Glomerular endothelial cell (primary cell): Measurements from ENCODE around the gene STX8. TPM values are rescaled to one million over a fixed set of nuclear protein-coding genes. Genes with fewer than 3 reads are reported as not detected.
A peak's percentile ranks its signal among the peaks of the same experiment; 100 is the strongest.
"Not testable (repeated sequence)": the region's sequence is repeated elsewhere in the genome, so short reads cannot be mapped to it uniquely, and the experiment has no call there.

ENCODE experiments used
- DNase-seq: peaks from one replicate; pipeline ENCODE4 v3.0.0-alpha.2; 2011; ENCODE audit warnings: low read depth, low spot score; ENCODE audit errors: extremely low read depth
- total RNA-seq: library from RNA; depleted of rRNA; stranded (reverse); fragments of >200 nt; gene quantifications from 2 replicates; pipeline ENCODE4 v1.2.3, GENCODE V29; 2015

The STX8 gene
- total RNA-seq, 1 donor from 2014 or later: 81.6 TPM

DNA sequence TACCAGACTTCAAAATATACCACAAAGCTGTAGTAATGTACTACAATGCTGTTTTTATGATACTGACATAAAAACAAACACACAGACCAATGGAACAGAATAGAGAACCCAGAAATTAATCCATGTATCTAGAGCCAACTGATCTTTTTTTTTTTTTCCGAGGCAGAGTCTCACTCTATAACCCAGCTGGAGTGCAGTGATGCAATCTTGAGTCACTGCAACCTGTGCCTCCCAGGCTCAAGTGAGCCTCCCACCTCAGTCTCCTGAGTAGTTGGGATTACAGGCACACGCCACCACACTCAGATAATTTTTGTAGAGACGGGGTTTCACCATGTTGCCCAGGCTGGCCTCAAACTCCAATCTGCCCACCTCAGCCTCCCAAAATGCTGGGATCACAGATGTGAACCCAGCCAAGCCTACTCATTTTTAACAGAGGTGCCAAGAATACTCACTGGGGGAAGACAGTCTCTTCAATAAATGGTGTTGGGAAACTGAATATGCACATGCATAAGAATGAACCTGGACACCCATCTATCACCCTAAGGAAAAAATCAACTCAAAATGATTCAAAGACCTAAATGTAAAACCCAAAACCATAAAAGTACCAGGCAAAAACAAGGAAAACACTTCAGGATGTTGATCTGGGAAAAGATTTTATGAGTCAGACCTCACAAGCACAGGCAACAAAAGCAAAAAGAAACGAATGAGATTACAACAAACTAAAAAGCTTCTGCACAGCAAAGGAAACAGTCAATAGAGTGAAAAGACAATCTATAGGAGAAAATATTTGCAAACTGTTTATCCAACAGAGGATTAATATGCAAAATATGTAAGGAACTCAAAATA, 63.1 kb downstream of the STX8 start:
- no peak for DNase-seq

DNA sequence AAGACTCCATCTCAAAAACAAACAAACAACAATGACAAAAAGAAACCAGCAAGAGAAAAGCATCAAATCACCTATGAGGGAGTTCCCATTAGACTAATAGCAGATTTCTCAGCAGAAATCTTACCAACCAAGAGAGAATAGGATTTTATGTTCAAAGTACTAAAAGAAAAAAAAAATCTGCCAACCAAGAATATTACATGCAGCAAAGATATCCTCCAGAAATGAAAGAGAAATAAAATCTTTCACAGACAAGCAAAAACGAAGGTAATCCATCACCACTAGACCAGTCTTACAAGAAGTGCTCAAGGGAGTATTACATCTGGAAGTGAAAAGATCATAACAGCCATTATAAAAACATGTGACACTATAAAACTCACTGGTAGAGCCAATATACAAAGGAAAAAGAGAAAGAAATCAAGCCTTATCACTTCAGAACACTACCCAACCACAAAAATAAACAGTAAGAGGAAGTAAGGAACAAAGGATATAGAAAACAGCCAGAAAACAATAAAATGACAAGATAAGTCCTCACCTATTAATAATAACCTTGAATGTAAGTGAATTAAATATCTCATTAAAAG, 66.3 kb downstream of the STX8 start:
- no peak for DNase-seq

DNA sequence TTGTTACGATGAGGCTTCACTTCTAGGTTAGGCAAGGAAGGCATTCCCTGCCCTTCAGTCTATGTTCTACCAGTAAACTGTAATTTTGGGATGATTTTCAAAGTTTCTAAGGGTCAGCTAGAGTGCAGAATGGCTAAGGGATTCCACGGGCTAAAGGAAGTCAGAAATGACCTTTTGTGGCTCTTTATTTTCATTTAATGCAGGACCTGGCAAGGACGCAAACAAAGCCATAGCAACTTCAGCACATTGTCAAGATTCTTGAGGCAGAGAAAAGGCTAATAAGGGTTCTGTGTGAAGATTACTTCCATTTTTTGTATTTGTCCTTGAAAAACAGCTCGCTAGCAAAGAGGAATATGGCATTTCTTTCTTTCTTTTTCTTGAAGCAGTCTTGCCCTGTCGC, 76.6 kb downstream of the STX8 start:
- no peak for DNase-seq

DNA sequence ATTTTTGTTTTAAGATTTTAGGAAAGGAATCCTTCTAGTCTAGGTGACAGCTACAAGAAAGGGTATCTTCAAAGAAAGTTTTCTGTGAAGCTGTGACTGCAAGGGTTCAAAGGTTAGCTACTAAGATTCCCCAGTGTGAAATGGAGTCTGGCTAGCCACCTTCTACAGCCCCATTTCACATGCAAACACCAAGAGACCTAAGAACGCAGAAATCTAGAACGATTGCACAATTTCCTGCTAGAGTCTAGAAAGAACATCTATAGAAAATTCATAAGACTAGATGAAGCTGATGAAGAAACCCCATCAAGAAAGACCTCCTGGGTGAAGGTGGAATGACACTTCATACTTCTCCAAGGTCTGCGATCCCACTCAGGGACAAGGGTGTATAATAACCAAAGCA, 77.1 kb downstream of the STX8 start:
- no peak for DNase-seq

DNA sequence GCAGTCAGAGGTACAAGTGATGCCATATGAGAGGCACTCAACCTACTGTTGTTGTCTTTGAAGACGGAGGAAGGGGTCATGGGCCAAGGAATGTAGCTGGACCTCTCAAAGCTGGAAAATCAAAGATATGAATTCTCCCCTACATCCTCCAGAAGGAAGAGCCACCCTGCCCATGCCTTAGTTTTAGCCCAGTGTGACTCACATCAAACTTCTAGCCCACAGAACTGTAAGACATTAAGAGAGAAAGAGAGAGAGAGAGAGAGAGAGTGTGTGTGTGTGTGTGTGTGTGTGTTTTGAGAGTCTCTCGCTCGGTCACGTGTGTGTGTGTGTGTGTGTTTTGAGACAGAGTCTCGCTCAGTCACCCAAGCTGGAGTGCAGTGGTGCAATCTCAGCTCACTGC, 87.1 kb downstream of the STX8 start:
- DNase-seq: no peak

DNA sequence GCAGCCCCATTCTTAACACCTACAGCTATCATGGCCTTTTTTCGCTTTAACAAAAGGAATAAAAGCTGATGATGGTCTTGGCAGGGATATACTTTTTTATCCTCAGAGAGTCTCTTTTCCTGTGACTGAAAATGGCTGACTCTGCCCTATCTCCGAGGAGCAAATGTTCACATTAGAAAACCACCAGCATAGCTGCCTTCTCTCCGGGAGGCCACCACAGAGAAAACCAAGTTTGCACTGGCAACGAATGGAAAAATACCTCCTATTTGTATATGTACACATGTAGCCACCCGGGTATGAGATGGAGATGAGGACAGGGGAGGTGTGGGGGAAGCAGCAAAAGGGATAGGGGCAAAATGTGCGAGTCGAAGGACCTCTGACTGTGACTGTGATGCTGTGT, 88.2 kb downstream of the STX8 start:
- no peak for DNase-seq

DNA sequence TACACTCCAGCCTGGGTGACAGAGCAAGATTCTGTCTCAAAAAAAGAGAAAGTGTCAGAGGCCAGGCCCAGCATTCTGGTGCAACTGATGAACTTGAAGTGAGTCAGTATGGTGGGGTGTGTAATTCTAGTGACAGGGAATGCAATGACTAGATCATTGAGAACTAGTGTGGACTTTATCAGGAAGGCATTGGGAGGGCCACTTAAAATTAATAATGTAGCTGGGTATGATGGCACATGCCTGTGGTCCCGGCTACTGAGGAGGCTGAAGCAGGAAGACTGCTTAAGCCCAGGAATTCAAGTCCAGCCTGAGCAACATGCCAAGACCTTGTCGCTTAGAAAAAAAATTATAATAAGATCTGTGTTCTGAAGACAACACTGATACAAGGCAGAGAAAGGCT, 90.8 kb downstream of the STX8 start:
- no peak for DNase-seq

DNA sequence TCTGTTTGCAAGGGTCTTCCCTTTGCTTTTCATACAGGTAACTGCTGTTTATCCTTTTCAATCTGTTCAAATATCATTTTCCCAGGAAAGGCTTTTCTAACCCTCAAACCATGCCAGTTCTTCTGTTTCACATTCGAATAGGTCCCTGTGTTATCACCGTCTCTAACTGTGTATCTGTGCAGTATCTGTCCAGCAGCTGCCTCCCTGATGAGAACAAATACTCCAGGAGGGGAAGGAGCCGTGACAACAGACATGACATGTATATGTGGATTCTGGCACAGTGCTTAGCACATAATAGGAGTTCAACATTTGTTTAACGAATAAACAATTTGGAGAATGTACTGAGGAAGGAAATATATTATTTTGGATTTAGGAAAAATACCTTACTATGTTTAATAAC, 95.7 kb downstream of the STX8 start:
- no peak for DNase-seq

DNA sequence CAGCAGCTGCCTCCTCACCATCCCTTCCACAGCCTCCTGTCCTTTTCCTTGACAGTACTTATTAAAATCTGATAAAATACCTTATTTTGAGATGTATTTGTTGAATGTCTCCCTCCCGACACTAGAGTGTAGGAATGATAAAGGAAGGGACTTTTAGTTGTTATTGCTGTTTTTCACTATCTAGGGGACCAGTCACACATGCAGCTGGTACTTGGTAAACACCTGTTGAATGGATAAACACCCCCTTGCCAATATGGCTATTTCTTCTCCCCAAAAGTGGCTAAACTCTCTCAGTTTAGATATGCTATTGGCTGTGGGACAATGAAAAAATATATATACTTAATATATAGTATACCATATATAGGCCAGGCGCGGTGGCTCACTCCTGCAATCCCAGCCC, 96.7 kb downstream of the STX8 start:
- no peak for DNase-seq

DNA sequence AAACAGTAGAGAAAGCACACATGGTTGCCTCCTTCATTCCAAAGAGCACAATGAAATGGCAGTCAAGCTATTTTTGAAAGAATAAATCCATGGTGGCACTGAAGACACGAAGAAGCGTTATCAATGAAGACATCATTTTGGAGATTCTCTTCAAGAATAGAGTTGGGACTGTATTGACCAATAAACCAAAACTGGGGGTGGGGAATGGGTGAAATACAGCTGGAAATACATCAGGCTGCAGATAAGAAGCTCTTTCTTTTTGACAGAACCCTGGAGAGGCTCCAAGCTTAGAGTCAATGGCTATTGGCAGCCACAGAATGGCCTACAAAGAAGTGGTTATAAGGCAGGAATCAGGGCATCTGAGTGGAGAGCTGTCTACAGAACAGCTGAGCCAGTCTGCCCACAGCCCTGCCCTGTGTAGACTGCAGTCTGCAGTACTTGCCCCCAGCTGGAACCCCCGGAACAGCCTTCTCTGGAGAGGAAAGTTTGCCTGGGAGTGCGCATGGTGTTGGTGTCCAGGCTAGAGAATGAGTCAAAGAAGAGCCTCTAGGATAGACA, 100.4 kb downstream of the STX8 start:
- no peak for DNase-seq

DNA sequence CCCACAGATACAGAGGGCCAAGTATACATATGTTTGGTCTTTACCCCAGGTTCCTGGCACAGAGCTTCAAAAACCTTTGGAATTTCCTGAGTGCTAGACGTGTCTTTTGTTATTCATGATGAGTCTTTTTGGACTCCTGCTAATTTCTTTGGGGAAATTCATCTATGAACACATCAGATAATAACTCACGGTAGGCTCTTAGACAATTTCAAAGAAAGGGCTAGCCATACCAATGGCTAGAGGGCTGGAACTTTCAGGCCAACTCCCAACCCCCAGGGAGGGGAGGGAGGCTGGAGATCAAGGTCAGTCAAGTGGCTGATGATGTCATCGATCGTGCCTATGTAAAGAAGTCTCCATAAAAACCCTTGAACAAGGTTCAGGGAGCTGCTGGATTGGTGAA, 101.9 kb downstream of the STX8 start:
- DNase-seq: no peak

DNA sequence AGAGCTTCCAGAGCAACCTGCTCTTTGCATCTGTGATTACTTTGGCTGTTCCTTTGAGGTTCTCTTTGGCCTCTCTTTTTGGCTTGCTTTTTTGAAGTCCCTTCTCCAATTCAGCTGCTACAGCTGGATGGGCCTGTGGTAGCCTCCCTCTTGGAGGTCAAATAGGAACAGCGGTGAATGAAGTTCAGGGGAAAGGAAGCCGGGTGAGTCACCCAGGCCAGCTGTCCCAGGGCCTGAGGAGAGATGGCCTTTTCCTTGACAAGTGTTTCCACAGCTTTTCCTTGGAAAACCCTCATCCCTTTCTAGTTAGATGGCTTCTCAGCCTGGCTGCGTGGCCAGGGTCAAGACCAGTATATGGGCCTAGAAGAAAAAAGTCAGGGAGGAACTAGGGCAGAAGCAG, 103.1 kb downstream of the STX8 start:
- DNase-seq: no peak

DNA sequence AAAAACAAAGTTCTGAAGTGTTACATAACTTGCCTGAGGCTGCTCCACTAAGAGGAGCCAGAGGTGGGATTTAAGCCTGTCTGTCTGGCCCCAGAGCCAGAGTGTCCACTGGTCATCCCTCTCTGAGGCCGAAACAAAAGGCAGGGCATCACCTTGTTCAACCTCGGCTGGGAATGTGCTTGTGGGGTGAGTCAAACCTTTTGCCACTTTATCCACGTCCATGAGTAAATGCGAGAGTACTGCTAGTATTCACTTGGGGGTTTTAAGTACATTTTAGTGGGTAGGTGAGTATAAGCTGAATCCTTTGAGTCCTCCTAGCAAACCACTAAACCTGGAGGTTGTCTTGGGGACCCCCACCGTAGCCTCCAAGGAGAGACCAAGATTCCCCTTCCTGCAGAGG, 103.5 kb downstream of the STX8 start:
- DNase-seq: no peak

DNA sequence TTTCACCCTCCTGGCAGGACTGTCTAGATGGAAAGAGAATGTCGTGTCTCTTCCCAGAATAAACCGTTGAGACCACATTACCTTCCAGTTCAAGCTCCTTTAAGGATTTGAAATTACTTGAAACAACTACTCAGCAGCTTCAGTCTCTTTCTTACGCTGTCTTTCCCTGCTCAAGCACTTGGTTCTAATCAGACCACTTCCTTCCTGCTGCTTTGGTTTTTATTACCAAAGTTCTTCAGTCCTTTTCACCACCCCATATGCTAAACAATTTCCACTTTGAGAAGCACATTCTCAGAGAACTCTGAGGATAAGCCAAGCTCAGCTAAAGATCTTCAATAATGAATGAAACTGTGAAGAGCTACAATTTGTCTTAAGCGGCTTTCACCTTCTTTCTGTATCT, 105.4 kb downstream of the STX8 start:
- no peak for DNase-seq

DNA sequence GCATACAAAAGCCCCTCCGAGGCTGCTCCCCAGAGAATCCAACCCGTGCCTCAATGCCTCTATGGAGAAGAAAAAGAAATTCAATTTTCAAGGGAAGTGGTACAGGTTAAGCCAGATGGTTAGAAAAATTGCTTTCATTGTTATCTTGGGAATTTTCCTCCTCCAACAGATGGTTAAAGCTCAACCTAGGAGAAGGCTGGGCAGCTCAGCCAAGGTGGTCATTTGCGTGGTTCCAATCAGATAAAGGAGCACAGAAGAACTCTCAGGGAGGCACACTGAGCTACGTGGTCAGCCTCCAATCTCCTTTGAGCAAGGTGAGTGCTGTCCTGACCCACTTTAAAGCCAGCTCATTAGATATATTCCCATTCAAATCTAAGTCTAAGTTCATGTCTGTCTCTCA, 106.7 kb downstream of the STX8 start:
- no peak for DNase-seq

DNA sequence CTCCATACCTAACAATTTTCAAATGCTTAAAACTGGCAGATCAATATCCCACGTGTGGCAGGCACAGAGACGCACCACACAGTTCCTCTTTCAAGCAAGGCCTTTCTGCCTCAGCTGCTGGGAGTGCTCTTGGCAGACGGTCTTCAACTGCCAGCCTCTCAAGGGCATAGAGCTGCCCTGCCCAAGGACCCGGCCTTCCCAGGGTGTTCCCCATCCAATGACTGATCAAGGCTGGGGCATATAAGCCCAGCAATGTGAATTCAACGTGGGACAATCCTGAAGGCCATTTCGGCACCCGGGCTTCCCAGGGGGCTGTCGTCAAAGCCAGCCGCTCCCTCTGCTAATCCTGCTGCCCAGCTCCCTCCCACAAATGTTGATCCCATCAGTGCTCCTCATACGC, 107.1 kb downstream of the STX8 start:
- DNase-seq: no peak

DNA sequence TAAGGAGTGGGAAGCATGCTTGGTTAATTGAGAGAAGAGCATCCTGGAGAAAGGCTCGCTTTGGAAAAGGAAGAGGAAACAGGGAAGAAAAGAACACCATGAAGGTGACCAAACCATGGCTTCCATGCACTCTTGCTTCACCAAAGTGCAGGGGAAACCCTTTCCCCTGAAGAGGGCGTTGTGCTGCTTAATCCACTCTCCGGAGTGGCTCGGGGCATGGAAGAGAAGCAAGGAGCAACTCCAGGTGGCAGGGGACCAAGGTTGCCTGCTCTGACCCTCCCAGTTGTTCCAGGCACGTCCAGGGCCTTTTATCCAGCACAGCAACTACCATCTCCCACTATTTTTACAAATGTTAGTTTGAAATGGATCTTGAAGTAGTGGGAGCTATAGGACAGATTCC, 108.1 kb downstream of the STX8 start:
- no peak for DNase-seq

DNA sequence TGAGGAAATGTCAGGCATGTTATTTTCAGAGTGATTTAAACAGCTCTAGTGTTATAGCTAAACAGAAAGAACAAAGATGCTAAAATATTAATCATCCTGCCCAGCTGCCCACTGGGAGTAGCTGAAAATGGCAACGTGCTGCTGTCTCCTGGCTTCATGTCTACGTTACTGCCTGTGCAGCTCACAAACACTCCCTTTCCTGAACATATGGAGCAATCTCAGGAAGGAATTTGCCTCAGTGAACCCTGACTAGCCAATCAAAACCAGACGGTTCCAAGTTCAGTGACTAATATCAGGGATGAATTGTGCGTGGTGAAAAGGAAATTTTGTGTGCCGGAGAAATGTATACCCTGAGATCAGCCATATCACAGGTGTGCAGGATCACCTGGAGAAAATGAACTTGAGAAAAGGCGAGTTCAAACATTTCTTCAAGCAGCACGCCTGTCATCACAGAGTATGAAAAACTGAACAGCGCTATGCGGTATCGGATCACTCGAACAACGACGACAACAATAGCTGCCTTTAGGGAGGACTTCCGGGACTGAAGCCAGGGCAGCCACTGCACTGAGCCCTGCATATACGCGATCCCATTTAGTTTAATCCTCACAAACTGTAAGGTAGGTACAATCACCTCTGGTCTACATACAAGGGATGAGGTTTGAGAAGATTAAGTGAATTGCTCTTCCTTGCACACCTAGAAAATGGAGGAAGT, 110.3 kb downstream of the STX8 start:
- peak; percentile 72 for DNase-seq

DNA sequence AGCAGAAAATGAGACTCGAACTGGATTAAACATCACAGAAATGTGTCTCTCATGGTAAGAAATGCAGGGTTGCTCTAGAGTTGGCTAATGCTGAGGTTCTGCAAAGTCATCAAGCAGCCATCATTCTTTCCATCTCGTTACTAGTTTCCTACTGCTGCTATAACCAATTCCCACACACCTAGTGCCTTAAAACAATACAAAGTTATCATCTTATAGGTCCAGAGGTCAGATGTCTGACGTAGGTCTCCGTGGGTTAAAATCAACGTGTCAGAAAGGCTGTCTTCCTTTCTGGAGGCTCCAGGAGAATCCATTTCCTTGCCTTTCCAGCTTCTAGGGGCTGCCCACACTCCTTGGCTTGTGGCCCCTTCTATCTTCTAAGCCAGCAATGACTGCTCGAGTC, 118.6 kb downstream of the STX8 start:
- no peak for DNase-seq

DNA sequence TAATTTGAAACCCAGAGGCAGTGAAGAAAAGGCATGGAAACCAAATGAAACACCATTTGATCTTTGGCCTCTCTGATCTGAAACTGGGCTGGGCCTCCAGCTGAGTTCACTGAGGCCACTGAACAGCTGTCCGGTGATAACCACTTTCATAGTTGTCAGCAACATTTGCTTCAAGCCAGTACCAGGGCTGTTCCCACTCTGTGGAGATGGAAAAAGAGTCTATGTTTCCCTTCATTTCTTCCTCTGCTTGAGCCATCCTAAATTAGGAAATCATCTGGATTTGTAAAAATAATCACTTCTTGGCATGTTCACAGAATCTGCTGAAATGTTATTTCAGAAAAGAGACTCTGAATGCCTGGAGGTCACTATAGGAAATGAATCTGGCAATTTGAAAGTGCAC, 119.3 kb downstream of the STX8 start:
- DNase-seq: no peak

DNA sequence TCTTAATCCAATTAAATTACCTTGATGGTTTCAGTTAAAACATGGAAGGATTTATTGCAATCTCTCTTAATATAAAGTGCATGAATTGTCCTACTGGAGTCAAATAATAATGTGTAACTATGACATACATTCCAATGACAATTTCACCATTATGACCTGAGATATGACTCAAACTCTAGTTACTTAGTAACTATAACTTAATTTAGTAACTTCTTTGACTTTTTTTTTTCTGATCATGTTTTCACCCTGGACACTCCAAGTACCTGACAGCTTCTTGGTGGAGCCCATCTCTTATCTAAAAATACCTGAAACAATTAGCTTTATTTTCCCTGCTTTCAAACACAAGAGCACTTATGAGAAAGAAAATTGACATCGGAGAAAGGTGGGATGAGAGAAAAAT, 123.7 kb downstream of the STX8 start:
- DNase-seq: no peak

DNA sequence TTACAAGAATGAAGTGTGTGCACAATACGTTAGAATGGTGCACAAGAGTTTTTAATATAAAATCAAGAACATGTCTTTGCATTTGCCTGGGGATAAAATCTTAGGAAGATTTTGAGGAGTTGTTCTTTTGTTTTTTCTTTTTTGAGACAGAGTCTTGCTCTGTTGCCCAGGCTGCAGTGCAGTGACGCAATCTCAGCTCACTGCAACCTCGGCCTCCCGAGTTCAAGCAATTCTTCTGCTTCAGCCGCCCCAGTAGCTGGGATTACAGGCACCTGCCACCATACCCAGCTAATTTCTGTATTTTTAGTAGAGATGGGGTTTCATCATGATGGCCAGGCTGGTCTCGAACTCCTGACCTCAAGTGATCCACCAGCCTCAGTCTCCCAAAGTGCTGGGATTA, 128.3 kb downstream of the STX8 start:
- not testable (repeated sequence) for DNase-seq
